ENCODE results near the gene AATK.

AATK gene

GRCh38 chr17:81196505-81197408 is 30.7 kb upstream of the AATK start:
- DNase-seq (ENCODE audit: low spot score) = no peak

GRCh38 chr17:81195941-81196495 is 30.0 kb upstream of the AATK start:
- DNase-seq (ENCODE audit: low spot score) = no peak

- DNase-seq (ENCODE audit: low spot score) = no peak
Observed at GRCh38 chr17:81194941-81195901, 29.2 kb upstream of the AATK start.

GRCh38 chr17:81194225-81194760 is 28.3 kb upstream of the AATK start:
- no peak for DNase-seq (ENCODE audit: low spot score)

- DNase-seq (ENCODE audit: low spot score) = no peak
Observed at GRCh38 chr17:81193470-81194224, 27.6 kb upstream of the AATK start.

GRCh38 chr17:81193051-81193410 is 27.0 kb upstream of the AATK start:
- DNase-seq (ENCODE audit: low spot score) = no peak

GRCh38 chr17:81192386-81193050 is 26.5 kb upstream of the AATK start:
- DNase-seq (ENCODE audit: low spot score) = no peak

GRCh38 chr17:81191646-81192045 is 25.6 kb upstream of the AATK start:
- DNase-seq (ENCODE audit: low spot score) = no peak

- DNase-seq (ENCODE audit: low spot score) = no peak
Observed at GRCh38 chr17:81191116-81191515, 25.1 kb upstream of the AATK start.

GRCh38 chr17:81190591-81190990 is 24.6 kb upstream of the AATK start:
- no peak for DNase-seq (ENCODE audit: low spot score)

GRCh38 chr17:81189670-81190530 is 23.9 kb upstream of the AATK start:
- DNase-seq (ENCODE audit: low spot score) = no peak

- DNase-seq (ENCODE audit: low spot score) = no peak
Observed at GRCh38 chr17:81189016-81189415, 23.0 kb upstream of the AATK start.

GRCh38 chr17:81188491-81188840 is 22.4 kb upstream of the AATK start:
- no peak for DNase-seq (ENCODE audit: low spot score)

- DNase-seq (ENCODE audit: low spot score) = no peak
Observed at GRCh38 chr17:81187586-81188490, 21.8 kb upstream of the AATK start.

- no peak for DNase-seq (ENCODE audit: low spot score)
Observed at GRCh38 chr17:81187120-81187519, 21.1 kb upstream of the AATK start.

- DNase-seq (ENCODE audit: low spot score) = no peak
Observed at GRCh38 chr17:81186203-81186602, 20.2 kb upstream of the AATK start.

- no peak for DNase-seq (ENCODE audit: low spot score)
Observed at GRCh38 chr17:81184555-81184954, 18.5 kb upstream of the AATK start.

GRCh38 chr17:81183807-81184206 is 17.8 kb upstream of the AATK start:
- no peak for DNase-seq (ENCODE audit: low spot score)

GRCh38 chr17:81183316-81183715 is 17.3 kb upstream of the AATK start:
- DNase-seq (ENCODE audit: low spot score) = no peak

Measured in hematopoietic multipotent progenitor cell treated with erythropoietin and hydrocortisone succinate and interleukin-3 and kit ligand, for 17 days (in vitro differentiated cells).